Gastrocnemius medialis (tissue), 4 donors: ENCODE results near the gene ZNF784.

Source experiments
- CTCF ChIP-seq, 5 experiments: fragments of 450-650 bp in 3 of 5; fragments of 200-600 bp in 2 of 5; sonication (generic) in 2 of 5; IDR thresholded peaks in 4 of 5; conservative IDR thresholded peaks in 1 of 5; 1 replicate in 4 of 5; 2 replicates in 1 of 5; pipeline ENCODE4 v1.5.1; 2016 to 2019; ENCODE audit warnings: antibody characterized with exemption in 5 of 5, mild to moderate bottlenecking in 3 of 5, moderate library complexity in 3 of 5
- POLR2A ChIP-seq, 2 donors: fragments of 450-650 bp; IDR thresholded peaks; one replicate each; pipeline ENCODE4 v1.6.1; 2017; ENCODE audit warnings: antibody characterized with exemption in 2 of 2, mild to moderate bottlenecking in 2 of 2, moderate library complexity in 2 of 2

- TF ChIP-seq CTCF (IDR thresholded peaks at IDR 0.05 in 4 of 5, conservative IDR thresholded peaks at IDR 0.05 in 1 of 5) (no peak), POLR2A (IDR thresholded peaks at IDR 0.05) (no peak)
Observed at GRCh38 chr19:55601084-55601483, 23.3 kb downstream of the ZNF784 start.
